ENCODE results near the gene DPYSL4.

DPYSL4 gene

DNA sequence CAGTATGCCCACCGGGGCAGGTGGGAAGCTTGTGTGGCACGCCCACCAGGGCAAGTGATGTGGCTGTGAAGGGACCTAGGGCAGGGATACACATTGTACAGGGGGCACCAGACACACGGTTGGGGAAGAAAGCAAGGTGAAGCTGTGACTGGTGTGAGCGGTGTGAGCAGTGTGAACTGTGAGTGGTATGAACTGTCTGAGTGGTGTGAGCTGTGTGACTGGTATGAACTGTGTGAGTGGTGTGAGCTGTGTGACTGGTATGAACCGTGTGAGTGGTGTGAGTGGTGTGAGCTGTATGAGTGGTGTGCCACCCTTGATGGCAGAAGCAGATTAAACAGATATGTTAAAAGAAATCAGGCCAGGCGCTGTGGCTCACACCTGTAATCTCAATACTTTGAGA, 48.1 kb downstream of the DPYSL4 start:
- Histone ChIP-seq H3K36me3 (no peaks in the 10 kb centered on the region), H4K20me1 (peaks cover 0 to 84% (median 23%) of the 10 kb centered on the region in 11 experiments; a peak in 12 of 22 replicates), H3K27ac (no peak overlapping the region), H3K4me2 (peak overlapping the region in 9 of 11 experiments; percentile 81 to 94 (median 88); a peak in 18 of 22 replicates), H3K27me3 (peaks cover 0 to 82% (median 0%) of the 10 kb centered on the region in 11 experiments; a peak in 9 of 22 replicates), H3K9me3 (replicated peaks in 1 of 11) (no peaks in the 10 kb centered on the region), H3K9ac (no peak overlapping the region), H3K4me3 (no peak overlapping the region), H3K4me1 (peaks cover 64 to 100% (median 98%) of the 10 kb centered on the region in 10 experiments)
- no peak for TF ChIP-seq Cebpa-rat (IDR thresholded peaks at IDR 0.05)

DNA sequence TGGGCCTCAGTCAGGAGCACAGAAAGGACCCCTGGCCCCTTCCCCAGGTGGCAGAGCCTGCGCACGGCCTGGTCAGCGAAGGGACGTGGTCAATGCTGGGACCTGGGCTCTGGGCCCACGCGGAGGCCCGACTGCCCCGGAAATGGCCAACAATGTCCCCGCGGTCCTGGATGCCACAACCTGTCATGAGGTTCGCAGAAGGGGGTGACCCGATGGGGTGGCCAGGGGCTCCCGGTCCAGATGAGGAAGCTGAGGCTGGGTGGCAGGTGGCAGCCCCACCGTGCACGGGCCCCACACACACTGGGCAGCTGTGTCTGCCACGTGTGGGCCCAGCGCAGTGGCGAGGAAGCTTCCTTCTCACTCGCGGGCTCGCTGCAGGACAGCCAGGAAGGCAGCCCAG, 49.4 kb downstream of the DPYSL4 start:
- Histone ChIP-seq H3K36me3 (no peaks in the 10 kb centered on the region), H3K27ac (peak overlapping the region in 4 of 11 experiments; percentile 21 to 48 (median 36); a peak in 5 of 22 replicates), H4K20me1 (peaks cover 0 to 94% (median 22%) of the 10 kb centered on the region in 11 experiments; a peak in 12 of 22 replicates), H3K4me3 (no peak overlapping the region; a peak in 1 of 20 replicates), H3K9me3 (replicated peaks in 1 of 11) (no peaks in the 10 kb centered on the region), H3K27me3 (peaks cover 0 to 77% (median 0%) of the 10 kb centered on the region in 11 experiments; a peak in 9 of 22 replicates), H3K9ac (peak overlapping the region in 3 of 11 experiments; percentile 44 to 50 (median 46); a peak in 6 of 22 replicates), H3K4me1 (peaks cover 51 to 100% (median 91%) of the 10 kb centered on the region in 10 experiments), H3K4me2 (peak overlapping the region; percentile 42 to 94 (median 87); a peak in 21 of 22 replicates)
- no peak for TF ChIP-seq Cebpa-rat (IDR thresholded peaks at IDR 0.05)

DNA sequence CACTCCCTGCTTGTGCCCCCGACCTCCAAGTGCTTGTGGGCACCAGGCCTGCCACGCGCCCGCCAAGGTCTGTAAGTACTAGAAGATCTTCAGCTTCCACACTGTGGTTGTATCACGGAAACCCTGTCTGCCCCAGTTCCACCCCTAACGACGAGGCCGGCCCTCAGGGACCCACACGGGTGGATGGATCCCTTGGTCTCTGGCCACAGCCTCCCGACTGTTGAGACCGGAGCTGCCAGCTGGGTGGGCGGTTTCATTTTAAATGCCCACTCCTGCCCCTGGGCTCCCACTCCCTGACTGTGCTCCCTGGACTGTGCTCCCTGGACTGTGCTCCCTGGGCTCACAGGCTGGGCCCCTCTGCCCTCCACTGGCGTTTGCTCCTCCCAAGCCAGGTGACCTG, 50.1 kb downstream of the DPYSL4 start:
- peaks cover 0 to 71% (median 0%) of the 10 kb centered on the region in 11 experiments; a peak in 9 of 22 replicates for H3K27me3 ChIP-seq
- H3K4me3 ChIP-seq: peak overlapping the region in 1 of 10 experiments; percentile 2; a peak in 1 of 20 replicates
- H3K4me2 ChIP-seq: peak overlapping the region; percentile 42 to 94 (median 87); a peak in 21 of 22 replicates
- H4K20me1 ChIP-seq: peaks cover 0 to 88% (median 21%) of the 10 kb centered on the region in 11 experiments; a peak in 12 of 22 replicates
- no peak for TF ChIP-seq Cebpa-rat (IDR thresholded peaks at IDR 0.05)
- H3K9me3 ChIP-seq (replicated peaks in 1 of 11): no peaks in the 10 kb centered on the region
- peaks cover 44 to 97% (median 84%) of the 10 kb centered on the region in 10 experiments for H3K4me1 ChIP-seq
- no peaks in the 10 kb centered on the region for H3K36me3 ChIP-seq
- H3K9ac ChIP-seq: peak overlapping the region in 4 of 11 experiments; percentile 33 to 50 (median 46); a peak in 6 of 22 replicates
- H3K27ac ChIP-seq: peak overlapping the region in 5 of 11 experiments; percentile 18 to 48 (median 25); a peak in 7 of 22 replicates

DNA sequence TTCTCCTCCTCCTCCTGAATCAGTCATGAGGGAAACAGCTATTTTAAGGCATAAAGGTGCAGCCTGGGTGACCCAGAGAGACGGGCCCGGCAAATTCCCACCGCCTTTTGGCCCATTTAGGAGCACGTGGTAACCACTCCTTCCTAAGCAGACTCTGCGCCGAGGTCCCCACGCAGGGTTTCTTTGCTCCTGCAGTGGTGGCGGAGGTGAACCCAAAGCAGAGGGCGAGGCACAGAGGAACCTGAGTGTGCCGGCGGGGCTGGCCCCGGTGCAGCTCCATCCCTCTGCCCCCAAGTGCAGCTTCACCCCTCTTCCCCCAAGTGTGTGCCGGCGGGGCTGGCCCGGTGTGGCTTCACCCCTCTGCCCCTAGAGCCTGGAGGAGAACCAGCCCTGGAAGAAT, 50.6 kb downstream of the DPYSL4 start:
- peak overlapping the region; percentile 42 to 94 (median 87) for H3K4me2 ChIP-seq
- peaks cover 39 to 97% (median 79%) of the 10 kb centered on the region in 10 experiments for H3K4me1 ChIP-seq
- H3K27ac ChIP-seq: peak overlapping the region in 5 of 11 experiments; percentile 18 to 48 (median 21); a peak in 5 of 22 replicates
- H3K9ac ChIP-seq: peak overlapping the region in 4 of 11 experiments; percentile 27 to 50 (median 46); a peak in 7 of 22 replicates
- no peak overlapping the region for H3K4me3 ChIP-seq
- H4K20me1 ChIP-seq: peaks cover 0 to 83% (median 21%) of the 10 kb centered on the region in 11 experiments; a peak in 12 of 22 replicates
- no peaks in the 10 kb centered on the region for H3K36me3 ChIP-seq
- no peaks in the 10 kb centered on the region for H3K9me3 ChIP-seq (replicated peaks in 1 of 11)
- peaks cover 0 to 69% (median 0%) of the 10 kb centered on the region in 11 experiments; a peak in 9 of 22 replicates for H3K27me3 ChIP-seq
- TF ChIP-seq Cebpa-rat (IDR thresholded peaks at IDR 0.05): no peak

DNA sequence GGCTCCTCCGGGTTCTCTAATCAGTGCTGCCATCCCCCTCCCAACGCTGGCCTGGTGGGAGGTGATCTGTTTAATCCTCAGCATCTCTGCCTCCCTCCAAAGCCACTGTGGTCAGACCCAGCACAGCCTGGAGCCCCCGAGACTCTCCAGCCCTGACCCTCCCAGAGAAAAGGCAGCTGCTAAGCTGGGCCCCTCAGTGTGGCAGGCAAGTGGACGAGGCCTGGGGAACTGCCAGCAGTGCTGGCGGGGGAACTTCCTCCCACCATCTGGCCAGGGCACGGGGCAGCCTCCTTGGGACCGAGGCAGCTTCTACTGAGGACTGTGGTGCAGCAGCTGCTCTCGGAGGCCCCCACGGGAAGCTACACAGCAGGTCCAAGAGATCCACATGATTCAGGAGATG, 51.1 kb downstream of the DPYSL4 start:
- Histone ChIP-seq H4K20me1 (peaks cover 0 to 83% (median 19%) of the 10 kb centered on the region in 11 experiments; a peak in 13 of 22 replicates), H3K9me3 (replicated peaks in 1 of 11) (no peaks in the 10 kb centered on the region), H3K4me2 (peak overlapping the region; percentile 42 to 94 (median 87)), H3K36me3 (no peaks in the 10 kb centered on the region), H3K27ac (peak overlapping the region in 4 of 11 experiments; percentile 18 to 48 (median 23); a peak in 3 of 22 replicates), H3K9ac (peak overlapping the region in 4 of 11 experiments; percentile 27 to 50 (median 46); a peak in 6 of 22 replicates), H3K27me3 (peaks cover 0 to 69% (median 0%) of the 10 kb centered on the region in 11 experiments; a peak in 9 of 22 replicates), H3K4me3 (no peak overlapping the region), H3K4me1 (peaks cover 36 to 94% (median 74%) of the 10 kb centered on the region in 10 experiments)
- no peak for TF ChIP-seq Cebpa-rat (IDR thresholded peaks at IDR 0.05)

DNA sequence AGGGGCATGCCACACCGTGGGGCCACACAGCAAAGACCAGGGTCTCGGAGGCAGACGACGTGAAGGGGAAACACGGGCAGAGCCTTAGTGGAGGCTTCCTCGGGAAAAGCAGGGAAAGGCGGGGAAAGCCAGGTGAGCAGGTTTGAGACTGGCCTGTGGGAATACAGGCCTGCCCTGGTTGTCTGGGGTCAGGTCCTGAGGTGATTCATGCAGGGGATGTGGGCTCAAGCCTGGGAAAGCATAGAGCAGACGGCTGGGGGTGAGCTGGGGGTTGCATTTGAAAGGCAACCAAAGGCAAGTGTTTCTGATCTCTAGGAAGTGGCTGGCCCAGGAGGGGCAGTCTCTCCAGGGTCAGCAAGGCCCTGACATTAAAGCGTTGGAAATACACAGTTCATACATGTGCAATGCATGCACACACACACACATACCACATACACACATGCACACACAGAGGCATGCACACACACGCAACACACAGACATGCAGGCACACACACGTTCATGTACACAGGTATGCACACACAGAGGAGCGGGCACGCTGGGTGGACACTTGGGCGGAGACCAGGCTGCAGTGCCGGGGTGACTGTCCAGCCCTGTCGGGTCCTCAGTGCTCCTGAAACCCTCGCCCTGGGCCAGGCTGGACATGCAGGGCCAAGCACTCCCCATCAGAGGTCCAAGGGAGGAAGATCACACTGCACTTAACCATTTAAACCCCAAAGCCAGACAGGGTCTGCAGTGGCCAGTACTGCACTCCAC, 51.8 kb downstream of the DPYSL4 start:
- no peak overlapping the region for H3K4me3 ChIP-seq
- no peaks in the 10 kb centered on the region for H3K9me3 ChIP-seq (replicated peaks in 1 of 11)
- no peak overlapping the region for H3K27ac ChIP-seq
- peak overlapping the region; percentile 42 to 94 (median 87); a peak in 19 of 22 replicates for H3K4me2 ChIP-seq
- no peaks in the 10 kb centered on the region for H3K36me3 ChIP-seq
- peaks cover 29 to 90% (median 68%) of the 10 kb centered on the region in 10 experiments for H3K4me1 ChIP-seq
- H3K27me3 ChIP-seq: peaks cover 0 to 63% (median 0%) of the 10 kb centered on the region in 11 experiments; a peak in 9 of 22 replicates
- peaks cover 0 to 83% (median 14%) of the 10 kb centered on the region in 11 experiments; a peak in 13 of 22 replicates for H4K20me1 ChIP-seq
- H3K9ac ChIP-seq: peak overlapping the region in 2 of 11 experiments; percentile 48 to 50; a peak in 1 of 22 replicates
- no peak for TF ChIP-seq Cebpa-rat (IDR thresholded peaks at IDR 0.05)

DNA sequence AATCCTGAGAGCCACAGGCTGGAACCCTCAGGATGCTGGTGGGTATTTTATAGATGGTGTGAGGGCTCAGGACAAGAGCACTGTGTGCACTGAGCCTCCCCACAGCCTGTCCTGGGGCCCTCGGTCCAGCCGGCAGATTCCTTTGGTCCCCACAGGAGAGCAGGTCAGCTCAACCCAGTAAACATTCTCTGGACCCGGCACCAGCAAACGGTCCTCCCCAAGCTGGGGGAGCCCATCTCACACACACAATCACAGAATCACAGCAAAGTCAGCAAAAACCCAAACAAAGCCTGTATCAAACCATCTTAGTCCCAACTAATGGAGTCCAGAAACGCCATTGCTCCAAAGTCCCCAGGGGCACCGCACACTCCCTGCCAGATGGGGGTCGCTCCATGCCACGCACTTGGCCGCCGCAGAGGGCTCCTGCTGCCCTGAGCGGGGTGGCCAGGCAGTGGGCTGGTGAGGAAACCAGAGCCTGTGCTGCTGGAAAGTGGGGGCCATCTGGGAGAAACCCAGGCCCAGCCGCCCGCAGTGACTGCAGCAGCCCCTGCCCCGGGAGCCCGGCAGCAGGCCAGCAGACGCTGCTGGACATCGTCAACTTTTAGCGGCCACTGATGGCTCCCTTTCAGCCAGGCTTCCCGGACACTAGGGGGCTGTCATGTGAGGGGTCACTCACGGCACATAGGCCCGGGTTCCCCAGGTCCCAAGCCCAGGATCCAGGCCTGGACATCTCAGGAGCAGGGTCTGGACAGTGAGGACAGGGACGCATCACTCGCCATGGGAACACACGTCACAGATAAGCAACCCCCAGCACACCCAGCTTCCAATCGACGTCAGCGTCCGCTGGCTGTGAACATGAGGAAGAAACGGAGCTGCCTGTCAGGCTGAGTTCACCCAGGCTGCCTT, 52.6 kb downstream of the DPYSL4 start:
- no peak for TF ChIP-seq Cebpa-rat (IDR thresholded peaks at IDR 0.05)

DNA sequence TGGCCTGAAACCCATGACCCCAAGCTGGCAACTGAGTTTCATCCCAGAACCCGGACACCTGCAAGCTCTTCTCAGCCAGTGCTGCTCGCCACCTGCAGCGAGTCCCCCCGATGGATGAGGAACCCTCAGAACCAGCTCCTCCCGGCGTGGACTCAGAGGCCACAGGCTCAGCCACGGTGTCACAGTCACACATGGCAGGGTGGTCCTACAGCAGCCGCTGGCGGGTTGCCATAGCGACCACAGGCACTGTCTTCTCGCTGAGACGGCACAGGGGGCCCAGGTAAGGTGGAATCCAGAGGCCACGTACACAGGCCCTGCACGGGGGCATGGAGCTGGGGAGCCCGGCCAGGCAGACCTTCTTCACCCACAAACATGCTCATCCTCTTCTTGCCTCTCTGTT, 53.4 kb downstream of the DPYSL4 start:
- Histone ChIP-seq H3K4me2 (peak overlapping the region in 8 of 11 experiments; percentile 77 to 94 (median 88); a peak in 12 of 22 replicates), H3K4me1 (peaks cover 23 to 86% (median 54%) of the 10 kb centered on the region in 10 experiments), H3K9me3 (replicated peaks in 1 of 11) (no peaks in the 10 kb centered on the region), H4K20me1 (peaks cover 0 to 86% (median 15%) of the 10 kb centered on the region in 11 experiments; a peak in 14 of 22 replicates), H3K27ac (no peak overlapping the region), H3K36me3 (no peaks in the 10 kb centered on the region), H3K9ac (no peak overlapping the region; a peak in 1 of 22 replicates), H3K4me3 (no peak overlapping the region), H3K27me3 (peaks cover 0 to 48% (median 0%) of the 10 kb centered on the region in 11 experiments; a peak in 9 of 22 replicates)
- no peak for TF ChIP-seq Cebpa-rat (IDR thresholded peaks at IDR 0.05)

More for the DNA sequence above, 52.6 kb downstream of the DPYSL4 start:
- peaks cover 23 to 90% (median 62%) of the 10 kb centered on the region in 10 experiments for H3K4me1 ChIP-seq
- H3K9ac ChIP-seq: peak overlapping the region in 2 of 11 experiments; percentile 5 to 31; a peak in 3 of 22 replicates
- H3K27me3 ChIP-seq: peaks cover 0 to 55% (median 0%) of the 10 kb centered on the region in 11 experiments; a peak in 9 of 22 replicates
- no peak overlapping the region for H3K27ac ChIP-seq
- H4K20me1 ChIP-seq: peaks cover 0 to 83% (median 15%) of the 10 kb centered on the region in 11 experiments; a peak in 14 of 22 replicates
- H3K9me3 ChIP-seq (replicated peaks in 1 of 11): no peaks in the 10 kb centered on the region
- H3K4me2 ChIP-seq: peak overlapping the region in 8 of 11 experiments; percentile 77 to 94 (median 88); a peak in 15 of 22 replicates
- H3K4me3 ChIP-seq: no peak overlapping the region
- no peaks in the 10 kb centered on the region for H3K36me3 ChIP-seq

All from BLaER1 treated with 17β-estradiol and CSF1 and Interleukin-3, amounts not matched to agents 10 nM and 100 nM (cell line).